SK-N-MC (cell line): ENCODE results near the gene TCAP.

Source experiments
- EZH2 ChIP-seq: fragments of 200-600 bp; sonication (generic); IDR thresholded peaks from one replicate; pipeline ENCODE4 v1.6.1; 2017; ENCODE audit warnings: antibody characterized with exemption
- POLR2AphosphoS5 ChIP-seq: IDR thresholded peaks from 2 replicates; pipeline ENCODE4 v1.6.1; 2012; ENCODE audit warnings: mild to moderate bottlenecking, low read depth, low read length, borderline replicate concordance

GRCh38 chr17:39673335-39674081 is 8.4 kb downstream of the TCAP start:
- TF ChIP-seq EZH2 (no peak), POLR2AphosphoS5 (no peak)
